SK-N-SH (cell line): ENCODE measurements around the gene CRB3.

Experiments used
- NRF1 ChIP-seq: IDR thresholded peaks from 2 replicates; pipeline ENCODE4 v1.6.1; 2012; ENCODE audit warnings: low read depth, mild to moderate bottlenecking, low read length
- POLR2AphosphoS5 ChIP-seq: IDR thresholded peaks from 2 replicates; pipeline ENCODE4 v1.6.1; 2012; ENCODE audit warnings: low read depth, low read length

GRCh38 chr19:6509118-6509971, 45.3 kb downstream of the CRB3 start:
- no peak for TF ChIP-seq NRF1
- no peak for TF ChIP-seq POLR2AphosphoS5
